Thyroid gland (tissue), 4 donors: Measurements from ENCODE around the gene YAE1. TPM values are rescaled to one million over a fixed set of nuclear protein-coding genes. Genes with fewer than 3 reads are reported as not detected.

Experiments used
- DNase-seq, 2 donors: peaks; one replicate each; pipeline ENCODE4 v3.0.0-alpha.2; 2019
- H3K27ac ChIP-seq, 3 donors: fragments of 200-600 bp; sonication (generic); 1 replicate in 2 of 3; 2 replicates in 1 of 3; pipeline ENCODE4 v1.5.1; 2016 to 2019; ENCODE audit warnings: mild to moderate bottlenecking in 1 of 3, moderate library complexity in 1 of 3
- H3K27me3 ChIP-seq: fragments of 200-600 bp; sonication (generic); one replicate; pipeline ENCODE4 v1.5.1; 2019
- H3K36me3 ChIP-seq, 2 donors: fragments of 200-600 bp; sonication (generic); one replicate each; pipeline ENCODE4 v1.5.1; 2016 to 2019
- H3K4me1 ChIP-seq, 2 donors: fragments of 200-600 bp; sonication (generic); one replicate each; pipeline ENCODE4 v1.5.1; 2017 to 2019
- H3K4me3 ChIP-seq, 3 donors: fragments of 200-600 bp; sonication (generic); replicated peaks in 1 of 3; 1 replicate in 2 of 3; 2 replicates in 1 of 3; pipeline ENCODE4 v1.5.1; 2016; ENCODE audit warnings: mild to moderate bottlenecking in 1 of 3
- H3K9me3 ChIP-seq: fragments of 200-600 bp; sonication (generic); one replicate; pipeline ENCODE4 v1.5.1; 2017
- POLR2A ChIP-seq, 2 donors: fragments of 450-650 bp; IDR thresholded peaks; one replicate each; pipeline ENCODE4 v1.6.1; 2017; ENCODE audit warnings: antibody characterized with exemption in 2 of 2, mild to moderate bottlenecking in 2 of 2, moderate library complexity in 1 of 2
- WGBS, 2 donors: methylation state at CpG; one replicate each; pipeline ENCODE4 v1.1.5; 2017; 5-methylcytosine and 5-hydroxymethylcytosine counted together
- intact Hi-C: fragments of 100-400 bp; cut with DNase I; formaldehyde crosslinking; loops from one replicate; pipeline ENCODE4 v1.15.1; 2023
- total RNA-seq, 4 donors: library from RNA; depleted of rRNA; stranded (reverse); fragments of >200 nt; gene quantifications; one replicate each; pipeline ENCODE4 v1.2.3, GENCODE V29; 2016
- TF ChIP-seq, protein P1 (sequence below), 6 experiments: fragments of 200-600 bp in 3 of 6; fragments of 450-650 bp in 3 of 6; sonication (generic) in 3 of 6; IDR thresholded peaks; one replicate each; pipeline ENCODE4 v1.5.1; 2016 to 2019; ENCODE audit warnings: antibody characterized with exemption in 6 of 6, mild to moderate bottlenecking in 2 of 6, inconsistent platforms in 1 of 6, moderate library complexity in 1 of 6

YAE1 gene
- total RNA-seq, 4 donors from 2014 or later, result 27.1 to 59.4 (median 33.6) TPM

DNA sequence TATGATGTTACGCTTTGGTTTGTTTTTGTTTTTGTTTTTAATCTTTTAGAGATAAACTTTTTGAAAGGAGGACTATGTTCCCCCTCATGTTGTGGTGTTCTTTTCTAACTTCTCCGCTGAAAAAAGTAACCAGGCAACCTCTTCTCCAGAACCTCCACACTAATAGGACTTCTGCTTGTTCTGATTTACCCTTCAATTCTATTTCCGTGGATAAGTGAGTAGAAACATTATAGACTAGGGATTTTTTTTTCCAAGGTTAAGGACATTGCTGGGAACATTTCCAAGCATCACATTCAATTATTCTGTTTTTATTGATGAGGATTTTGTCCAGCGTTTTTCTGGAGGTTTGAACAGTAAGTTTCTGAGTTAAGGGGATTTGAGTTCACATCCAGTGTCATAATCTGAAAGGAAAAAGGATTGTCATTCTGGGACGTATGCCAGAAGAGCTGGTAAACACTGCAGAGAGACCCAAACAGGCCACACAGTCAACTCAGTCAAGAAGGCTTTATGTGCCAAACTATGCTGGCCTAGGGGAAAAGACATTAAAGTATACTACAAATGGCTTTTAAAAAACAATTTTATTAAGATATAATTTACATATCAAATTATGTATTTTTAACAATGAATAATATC is 28.9 kb downstream of the YAE1 start:
- WGBS, 2 donors, result 52 to 61% methylated on average over 5 of the region's 5 CpGs
- Histone ChIP-seq H3K4me1 (no peaks in the 10 kb centered on the region), H3K27ac (no peak overlapping the region), H3K9me3 (no peaks in the 10 kb centered on the region), H3K4me3 (no peak overlapping the region), H3K36me3 (no peaks in the 10 kb centered on the region), H3K27me3 (no peaks in the 10 kb centered on the region)
- TF ChIP-seq POLR2A (IDR thresholded peaks at IDR 0.05), result no peak
- TF ChIP-seq, protein P1, sequence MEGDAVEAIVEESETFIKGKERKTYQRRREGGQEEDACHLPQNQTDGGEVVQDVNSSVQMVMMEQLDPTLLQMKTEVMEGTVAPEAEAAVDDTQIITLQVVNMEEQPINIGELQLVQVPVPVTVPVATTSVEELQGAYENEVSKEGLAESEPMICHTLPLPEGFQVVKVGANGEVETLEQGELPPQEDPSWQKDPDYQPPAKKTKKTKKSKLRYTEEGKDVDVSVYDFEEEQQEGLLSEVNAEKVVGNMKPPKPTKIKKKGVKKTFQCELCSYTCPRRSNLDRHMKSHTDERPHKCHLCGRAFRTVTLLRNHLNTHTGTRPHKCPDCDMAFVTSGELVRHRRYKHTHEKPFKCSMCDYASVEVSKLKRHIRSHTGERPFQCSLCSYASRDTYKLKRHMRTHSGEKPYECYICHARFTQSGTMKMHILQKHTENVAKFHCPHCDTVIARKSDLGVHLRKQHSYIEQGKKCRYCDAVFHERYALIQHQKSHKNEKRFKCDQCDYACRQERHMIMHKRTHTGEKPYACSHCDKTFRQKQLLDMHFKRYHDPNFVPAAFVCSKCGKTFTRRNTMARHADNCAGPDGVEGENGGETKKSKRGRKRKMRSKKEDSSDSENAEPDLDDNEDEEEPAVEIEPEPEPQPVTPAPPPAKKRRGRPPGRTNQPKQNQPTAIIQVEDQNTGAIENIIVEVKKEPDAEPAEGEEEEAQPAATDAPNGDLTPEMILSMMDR (IDR thresholded peaks at IDR 0.05), result no peak
- no peak for DNase-seq
- intact Hi-C loops, result no loop called here

DNA sequence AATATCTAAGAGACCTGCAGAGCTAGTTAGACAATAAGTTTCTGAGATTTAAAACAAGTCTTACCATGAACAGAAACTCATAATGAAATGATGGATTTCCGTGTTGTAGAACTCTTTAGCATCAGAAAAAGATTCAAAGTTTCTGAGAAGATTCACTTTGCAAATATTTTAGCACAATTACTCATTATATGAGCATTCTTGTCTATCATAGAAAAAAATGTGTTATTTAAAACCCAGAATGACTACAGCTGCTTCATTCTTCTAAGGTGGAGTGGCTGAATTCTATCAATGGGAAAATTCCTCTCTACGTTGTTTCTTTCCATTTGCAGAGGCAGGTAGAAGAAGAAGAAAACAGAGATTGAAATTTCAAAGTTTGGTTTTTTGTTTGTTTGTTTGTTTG is 36.1 kb downstream of the YAE1 start:
- Histone ChIP-seq H3K27ac (no peak overlapping the region), H3K4me3 (no peak overlapping the region), H3K4me1 (no peaks in the 10 kb centered on the region), H3K36me3 (no peaks in the 10 kb centered on the region), H3K27me3 (no peaks in the 10 kb centered on the region), H3K9me3 (no peaks in the 10 kb centered on the region)
- 49 to 71% methylated on average over 2 of the region's 2 CpGs for WGBS, 2 donors
- DNase-seq, result no peak
- TF ChIP-seq, protein P1 (IDR thresholded peaks at IDR 0.05), result no peak
- TF ChIP-seq POLR2A (IDR thresholded peaks at IDR 0.05), result no peak
- intact Hi-C loops, result no loop called here

DNA sequence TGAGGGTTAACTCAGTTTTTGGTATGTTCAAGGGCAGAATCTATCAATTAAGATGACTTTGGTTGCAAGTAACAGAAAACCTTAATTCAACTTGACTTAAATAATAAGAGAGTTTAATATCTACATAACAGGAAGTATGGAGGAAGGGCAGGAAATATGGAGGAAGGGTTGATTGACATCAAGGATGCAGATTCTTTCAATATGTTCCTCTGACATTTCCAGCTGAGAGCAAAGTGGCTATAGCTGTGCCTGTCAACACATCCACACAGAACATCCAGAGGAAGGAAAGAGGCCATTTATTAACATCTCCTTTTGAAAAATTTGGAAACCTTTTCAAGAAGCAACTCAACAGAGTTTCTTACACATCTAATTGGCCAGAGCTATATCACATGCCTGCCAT is 37.7 kb downstream of the YAE1 start:
- Histone ChIP-seq H3K4me1 (no peaks in the 10 kb centered on the region), H3K9me3 (no peaks in the 10 kb centered on the region), H3K27ac (no peak overlapping the region), H3K27me3 (no peaks in the 10 kb centered on the region), H3K4me3 (no peak overlapping the region), H3K36me3 (no peaks in the 10 kb centered on the region)
- TF ChIP-seq, protein P1 (IDR thresholded peaks at IDR 0.05), result no peak
- TF ChIP-seq POLR2A (IDR thresholded peaks at IDR 0.05), result no peak
- no peak for DNase-seq
- intact Hi-C loops, result no loop called here

DNA sequence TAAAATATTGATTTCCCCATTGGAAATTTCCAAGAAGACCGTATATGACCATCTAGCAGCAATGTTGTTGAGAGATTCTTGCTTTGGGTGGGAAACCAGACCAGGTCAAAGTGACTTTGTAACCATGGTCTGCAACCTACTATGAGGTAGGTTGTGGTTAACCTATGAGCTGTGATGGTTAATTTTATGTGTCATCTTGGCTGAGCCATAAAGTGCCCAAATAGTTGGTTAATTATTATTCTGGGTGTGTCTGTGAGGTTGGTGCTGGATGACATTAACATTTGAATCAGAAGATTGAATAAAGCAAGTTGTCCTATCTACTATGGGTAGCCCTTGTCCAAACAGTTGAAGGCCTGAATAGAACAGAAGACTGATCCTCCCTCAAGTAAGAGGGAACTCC is 38.9 kb downstream of the YAE1 start:
- no peak for TF ChIP-seq POLR2A (IDR thresholded peaks at IDR 0.05)
- TF ChIP-seq, protein P1 (IDR thresholded peaks at IDR 0.05), result no peak
- DNase-seq, result no peak
- WGBS, 2 donors, result 94 to 97% methylated on average over 1 of the region's 1 CpG
- Histone ChIP-seq H3K4me1 (peaks cover 0 to 8% of the 10 kb centered on the region in 2 donors), H3K27me3 (no peaks in the 10 kb centered on the region), H3K36me3 (no peaks in the 10 kb centered on the region), H3K27ac (no peak overlapping the region), H3K9me3 (no peaks in the 10 kb centered on the region), H3K4me3 (no peak overlapping the region)
- intact Hi-C loops, result no loop called here

DNA sequence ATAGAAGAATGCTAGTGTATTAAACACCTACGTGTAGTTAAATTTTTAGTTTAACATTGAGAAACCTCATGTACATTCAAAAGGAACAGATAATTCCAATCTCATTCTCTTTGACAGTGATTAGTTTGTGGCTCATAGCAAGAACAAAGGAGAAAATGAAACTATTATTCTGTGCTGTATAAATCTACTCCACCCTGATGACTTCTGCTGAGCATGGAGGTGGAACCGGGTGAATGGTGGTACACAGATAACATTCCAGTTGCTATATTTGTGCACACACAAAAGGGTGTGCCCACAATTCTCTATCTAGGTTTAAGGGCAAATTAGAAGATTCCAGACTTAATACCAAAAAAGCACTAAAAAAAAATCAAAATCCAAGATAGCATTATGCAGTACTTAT is 40.1 kb downstream of the YAE1 start:
- no peak overlapping the region for H3K4me3 ChIP-seq
- no peaks in the 10 kb centered on the region for H3K27me3 ChIP-seq
- H3K36me3 ChIP-seq, result no peaks in the 10 kb centered on the region
- H3K9me3 ChIP-seq, result no peaks in the 10 kb centered on the region
- TF ChIP-seq, protein P1 (IDR thresholded peaks at IDR 0.05), result no peak
- intact Hi-C loops, result no loop called here
- peaks cover 0 to 8% of the 10 kb centered on the region in 2 donors for H3K4me1 ChIP-seq
- no peak for DNase-seq
- H3K27ac ChIP-seq, result no peak overlapping the region
- 70 to 90% methylated on average over 2 of the region's 2 CpGs for WGBS, 2 donors
